ENCODE results near the gene HMCN1. TPM values are rescaled to one million over a fixed set of nuclear protein-coding genes. Genes with fewer than 3 reads are reported as not detected.

The HMCN1 gene
- polyA plus RNA-seq, 1 of the 3 experiments (the other 2 are of a cell fraction), result 59.5 TPM

- no peak for DNase-seq
- CTCF ChIA-PET, result interaction anchor here (0.8 kb wide), 1 partner anchor 9 kb away, joined by 3 read pairs; no protein-coding TSS in a partner anchor
These were observed 56.1 kb downstream of the HMCN1 start for GRCh38 chr1:185790194-185790735.

More at GRCh38 chr1:185790194-185790735, 56.1 kb downstream of the HMCN1 start:
- H3K27me3 ChIP-seq (ENCODE audit: insufficient read depth), result no peaks in the 10 kb centered on the region
- no peak overlapping the region for H2AFZ ChIP-seq (ENCODE audit: low read depth)
- H3F3A ChIP-seq (replicated peaks; ENCODE audit: insufficient read depth), result peaks cover 14% of the 10 kb centered on the region
- peaks cover 24 to 29% of the 10 kb centered on the region in 2 experiments; a peak in 3 of 4 replicates for H3K4me1 ChIP-seq (ENCODE audit: control insufficient read depth in 1 of 2, insufficient read depth in 2 of 2, low read depth in 1 of 2, low read length in 1 of 2)
- peak overlapping the region; percentile 18; the same call in 1 of the 2 replicates for H3K4me2 ChIP-seq
- H3K9ac ChIP-seq, result peak overlapping the region; percentile 34; the same call in 1 of the 2 replicates
- POLR2A ChIA-PET, result no interaction called here
- TF ChIP-seq GABPA (IDR thresholded peaks at IDR 0.05; ENCODE audit: low read depth) (no peak), RFX5 (IDR thresholded peaks at IDR 0.05; ENCODE audit: low read length) (no peak), TEAD4 (IDR thresholded peaks at IDR 0.05; ENCODE audit: borderline replicate concordance, insufficient read depth) (no peak), EZH2phosphoT487 (IDR thresholded peaks at IDR 0.05; ENCODE audit: borderline replicate concordance, low read depth) (no peak), EP300 (IDR thresholded peaks at IDR 0.05; ENCODE audit: borderline replicate concordance in 1 of 2, low read depth in 1 of 2, low read length in 1 of 2) (no peak), FOXJ3 (CRISPR knock-in tag; IDR thresholded peaks at IDR 0.05) (no peak), FOSL2 (IDR thresholded peaks at IDR 0.05; ENCODE audit: borderline replicate concordance, low read depth) (no peak), TAF1 (IDR thresholded peaks at IDR 0.05; ENCODE audit: borderline replicate concordance, low read depth, low read length) (no peak), MAX (IDR thresholded peaks at IDR 0.05; ENCODE audit: low read depth) (no peak), SIN3A (IDR thresholded peaks at IDR 0.05; ENCODE audit: borderline replicate concordance, low read depth, low read length) (no peak), CTCF (IDR thresholded peaks at IDR 0.05) (no peak), RAD21 (IDR thresholded peaks at IDR 0.05; ENCODE audit: low read length) (no peak), RCOR1 (IDR thresholded peaks at IDR 0.05; ENCODE audit: low read length) (no peak), PBX3 (IDR thresholded peaks at IDR 0.05) (no peak), REST (IDR thresholded peaks at IDR 0.05; ENCODE audit: low read depth, low read length) (no peak), FOXM1 (IDR thresholded peaks at IDR 0.05; ENCODE audit: low read depth) (no peak), NRF1 (IDR thresholded peaks at IDR 0.05; ENCODE audit: low read depth, low read length) (no peak), SMC3 (IDR thresholded peaks at IDR 0.05; ENCODE audit: low read depth, low read length) (no peak), ZBTB33 (IDR thresholded peaks at IDR 0.05; ENCODE audit: borderline replicate concordance, low read depth) (no peak), MXI1 (IDR thresholded peaks at IDR 0.05; ENCODE audit: low read depth, low read length) (no peak)
- no peaks in the 10 kb centered on the region for H3K36me3 ChIP-seq (replicated peaks in 1 of 2; ENCODE audit: control insufficient read depth in 1 of 2, insufficient read depth in 2 of 2, low read length in 1 of 2)
- H3K9me2 ChIP-seq, result no peaks in the 10 kb centered on the region
- H3K9me3 ChIP-seq, result no peaks in the 10 kb centered on the region
- H4K20me1 ChIP-seq (ENCODE audit: insufficient read depth), result no peaks in the 10 kb centered on the region
- H3K79me2 ChIP-seq (ENCODE audit: insufficient read depth), result no peaks in the 10 kb centered on the region
- H3K4me3 ChIP-seq (ENCODE audit: low read depth in 2 of 2, low read length in 1 of 2), result no peak overlapping the region
- H3K27ac ChIP-seq (ENCODE audit: low read depth in 2 of 2, low read length in 1 of 2), result peak overlapping the region; percentile 87 to 96
- WGBS (ENCODE audit: low lambda C conversion rate), result 3% methylated on average over 2 of the region's 2 CpGs
